ENCODE measurements around the gene CMTM3.
"Not testable (repeated sequence)": the region's sequence is repeated elsewhere in the genome, so short reads cannot be mapped to it uniquely, and the experiment has no call there.

DNA sequence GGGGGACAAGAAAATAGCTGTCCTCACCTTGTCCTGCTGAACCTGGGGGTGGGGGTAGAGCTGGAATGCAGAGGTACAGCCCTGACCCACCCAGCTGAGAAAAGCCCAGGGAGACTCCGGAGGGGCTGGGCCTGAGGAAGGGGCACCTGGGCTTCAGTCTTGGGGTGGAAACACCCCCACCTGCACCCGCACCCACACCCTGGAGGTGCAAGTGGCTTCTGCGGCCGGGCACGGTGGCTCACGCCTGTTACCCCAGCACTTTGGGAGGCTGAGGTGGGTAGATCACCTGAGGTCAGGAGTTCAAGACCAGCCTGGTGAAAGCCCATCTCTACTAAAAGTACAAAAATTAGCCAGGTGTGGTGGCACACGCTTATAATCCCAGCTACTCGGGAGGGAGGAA lies 7.4 kb downstream of the CMTM3 start:
- TF ChIP-seq, protein P1, sequence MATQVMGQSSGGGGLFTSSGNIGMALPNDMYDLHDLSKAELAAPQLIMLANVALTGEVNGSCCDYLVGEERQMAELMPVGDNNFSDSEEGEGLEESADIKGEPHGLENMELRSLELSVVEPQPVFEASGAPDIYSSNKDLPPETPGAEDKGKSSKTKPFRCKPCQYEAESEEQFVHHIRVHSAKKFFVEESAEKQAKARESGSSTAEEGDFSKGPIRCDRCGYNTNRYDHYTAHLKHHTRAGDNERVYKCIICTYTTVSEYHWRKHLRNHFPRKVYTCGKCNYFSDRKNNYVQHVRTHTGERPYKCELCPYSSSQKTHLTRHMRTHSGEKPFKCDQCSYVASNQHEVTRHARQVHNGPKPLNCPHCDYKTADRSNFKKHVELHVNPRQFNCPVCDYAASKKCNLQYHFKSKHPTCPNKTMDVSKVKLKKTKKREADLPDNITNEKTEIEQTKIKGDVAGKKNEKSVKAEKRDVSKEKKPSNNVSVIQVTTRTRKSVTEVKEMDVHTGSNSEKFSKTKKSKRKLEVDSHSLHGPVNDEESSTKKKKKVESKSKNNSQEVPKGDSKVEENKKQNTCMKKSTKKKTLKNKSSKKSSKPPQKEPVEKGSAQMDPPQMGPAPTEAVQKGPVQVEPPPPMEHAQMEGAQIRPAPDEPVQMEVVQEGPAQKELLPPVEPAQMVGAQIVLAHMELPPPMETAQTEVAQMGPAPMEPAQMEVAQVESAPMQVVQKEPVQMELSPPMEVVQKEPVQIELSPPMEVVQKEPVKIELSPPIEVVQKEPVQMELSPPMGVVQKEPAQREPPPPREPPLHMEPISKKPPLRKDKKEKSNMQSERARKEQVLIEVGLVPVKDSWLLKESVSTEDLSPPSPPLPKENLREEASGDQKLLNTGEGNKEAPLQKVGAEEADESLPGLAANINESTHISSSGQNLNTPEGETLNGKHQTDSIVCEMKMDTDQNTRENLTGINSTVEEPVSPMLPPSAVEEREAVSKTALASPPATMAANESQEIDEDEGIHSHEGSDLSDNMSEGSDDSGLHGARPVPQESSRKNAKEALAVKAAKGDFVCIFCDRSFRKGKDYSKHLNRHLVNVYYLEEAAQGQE (IDR thresholded peaks at IDR 0.05; ENCODE audit: low read depth, low read length): not testable (repeated sequence)
- TF ChIP-seq, protein P2, sequence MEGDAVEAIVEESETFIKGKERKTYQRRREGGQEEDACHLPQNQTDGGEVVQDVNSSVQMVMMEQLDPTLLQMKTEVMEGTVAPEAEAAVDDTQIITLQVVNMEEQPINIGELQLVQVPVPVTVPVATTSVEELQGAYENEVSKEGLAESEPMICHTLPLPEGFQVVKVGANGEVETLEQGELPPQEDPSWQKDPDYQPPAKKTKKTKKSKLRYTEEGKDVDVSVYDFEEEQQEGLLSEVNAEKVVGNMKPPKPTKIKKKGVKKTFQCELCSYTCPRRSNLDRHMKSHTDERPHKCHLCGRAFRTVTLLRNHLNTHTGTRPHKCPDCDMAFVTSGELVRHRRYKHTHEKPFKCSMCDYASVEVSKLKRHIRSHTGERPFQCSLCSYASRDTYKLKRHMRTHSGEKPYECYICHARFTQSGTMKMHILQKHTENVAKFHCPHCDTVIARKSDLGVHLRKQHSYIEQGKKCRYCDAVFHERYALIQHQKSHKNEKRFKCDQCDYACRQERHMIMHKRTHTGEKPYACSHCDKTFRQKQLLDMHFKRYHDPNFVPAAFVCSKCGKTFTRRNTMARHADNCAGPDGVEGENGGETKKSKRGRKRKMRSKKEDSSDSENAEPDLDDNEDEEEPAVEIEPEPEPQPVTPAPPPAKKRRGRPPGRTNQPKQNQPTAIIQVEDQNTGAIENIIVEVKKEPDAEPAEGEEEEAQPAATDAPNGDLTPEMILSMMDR (IDR thresholded peaks at IDR 0.05): not testable (repeated sequence)
- TF ChIP-seq PBX3 (IDR thresholded peaks at IDR 0.05); YY1 (IDR thresholded peaks at IDR 0.05; ENCODE audit: low read depth); RCOR1 (IDR thresholded peaks at IDR 0.05; ENCODE audit: low read length); POLR2AphosphoS5 (IDR thresholded peaks at IDR 0.05; ENCODE audit: low read depth, low read length): not testable (repeated sequence)

All from SK-N-SH (cell line).